Naive B cell (primary cell): ENCODE data around the gene SCRG1. TPM values are rescaled to one million over a fixed set of nuclear protein-coding genes. Genes with fewer than 3 reads are reported as not detected.

Experiments used
- ATAC-seq, 2 donors: fragments of 150-1000 bp; cut with Tn5 transposase; 2 replicates each; pipeline ENCODE4 v1.10.0; 2021; ENCODE audit warnings: low read depth in 2 of 2, mild to moderate bottlenecking in 2 of 2, moderate library complexity in 2 of 2
- DNase-seq: peaks from one replicate; pipeline ENCODE4 v3.0.0; 2022
- H3K27ac Mint-ChIP-seq, 6 donors: one replicate each; pipeline ENCODE4 v1.8.0; 2020 to 2022; ENCODE audit warnings: mild to moderate bottlenecking in 6 of 6, mixed read lengths in 6 of 6, moderate library complexity in 5 of 6, inconsistent platforms in 2 of 6
- H3K27me3 Mint-ChIP-seq, 3 donors: one replicate each; pipeline ENCODE4 v1.8.0; 2021 to 2022; ENCODE audit warnings: mixed read lengths in 3 of 3, mild to moderate bottlenecking in 1 of 3
- H3K36me3 Mint-ChIP-seq, 2 donors: one replicate each; pipeline ENCODE4 v1.8.0; 2020 to 2022; ENCODE audit warnings: mixed read lengths in 2 of 2, inconsistent platforms in 1 of 2, mild to moderate bottlenecking in 1 of 2
- H3K4me1 Mint-ChIP-seq, 3 donors: one replicate each; pipeline ENCODE4 v1.8.0; 2020 to 2022; ENCODE audit warnings: mixed read lengths in 3 of 3, inconsistent platforms in 1 of 3, mild to moderate bottlenecking in 1 of 3, moderate library complexity in 1 of 3
- H3K4me3 Mint-ChIP-seq, 8 donors: one replicate each; pipeline ENCODE4 v1.8.0; 2020 to 2022; ENCODE audit warnings: mild to moderate bottlenecking in 8 of 8, mixed read lengths in 8 of 8, moderate library complexity in 8 of 8, inconsistent platforms in 2 of 8
- H3K9me3 Mint-ChIP-seq, 7 donors: one replicate each; pipeline ENCODE4 v1.8.0; 2020 to 2022; ENCODE audit warnings: mixed read lengths in 7 of 7, mild to moderate bottlenecking in 5 of 7, inconsistent platforms in 2 of 7, moderate library complexity in 1 of 7
- polyA plus RNA-seq, 6 donors: library from polyadenylated mRNA; unstranded; fragments of 300-500 nt; fragmentation: Illumina TruSeq; gene quantifications; one replicate each; pipeline ENCODE4 v1.2.3, GENCODE V29; 2021; ENCODE audit warnings: low read depth in 6 of 6

The SCRG1 gene
- under 1 TPM in 1 of 6 donors, not detected in 5; 0.09 TPM for polyA plus RNA-seq

DNA sequence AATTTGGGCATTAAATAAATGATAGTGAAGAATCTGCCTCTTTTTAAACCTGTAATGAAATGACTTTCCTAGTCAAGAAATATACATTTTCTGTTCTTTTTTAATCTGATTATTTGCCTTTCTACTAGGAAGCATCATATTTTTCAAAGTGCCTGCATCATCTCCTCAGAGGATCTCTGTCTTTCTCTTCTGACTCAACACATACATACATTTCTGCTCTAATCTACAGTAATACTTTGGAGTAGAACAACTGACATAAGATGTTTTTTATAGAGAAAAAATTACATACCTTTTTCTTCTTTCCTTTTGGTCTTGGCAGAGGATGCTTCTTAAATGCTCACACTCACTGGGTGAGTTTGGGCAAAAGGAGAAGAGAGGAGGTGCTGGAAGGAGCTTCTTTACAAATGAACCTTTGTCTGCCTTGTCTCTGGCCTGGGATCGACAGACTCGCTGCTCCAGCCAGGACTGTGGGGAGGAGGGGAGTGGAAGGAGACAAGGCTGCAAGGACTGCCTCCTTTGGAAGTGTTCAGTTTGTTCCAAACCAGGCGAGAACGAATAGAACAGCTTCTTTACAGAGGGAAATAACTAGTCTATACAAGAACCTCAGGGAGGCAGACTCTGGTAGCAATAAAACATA is at the start of gene SCRG1:
TSS of gene SCRG1 (minus strand) at position 338 of the 637 bp plus-strand sequence. CDS start 7,702 bp downstream, outside the sequence.
- DNase-seq: no peak
- no peaks in the 10 kb centered on the region for H3K4me1 Mint-ChIP-seq
- H3K4me3 Mint-ChIP-seq: no peak within 1 kb of the TSS
- no peaks in the 10 kb centered on the region for H3K27me3 Mint-ChIP-seq
- H3K27ac Mint-ChIP-seq: no peak within 1 kb of the TSS
- H3K9me3 Mint-ChIP-seq: peaks cover 0 to 3% (median 0%) of the 10 kb centered on the region in 7 donors
- peaks cover 0 to 7% of the 10 kb centered on the region in 2 donors for H3K36me3 Mint-ChIP-seq
- ATAC-seq: no peak

DNA sequence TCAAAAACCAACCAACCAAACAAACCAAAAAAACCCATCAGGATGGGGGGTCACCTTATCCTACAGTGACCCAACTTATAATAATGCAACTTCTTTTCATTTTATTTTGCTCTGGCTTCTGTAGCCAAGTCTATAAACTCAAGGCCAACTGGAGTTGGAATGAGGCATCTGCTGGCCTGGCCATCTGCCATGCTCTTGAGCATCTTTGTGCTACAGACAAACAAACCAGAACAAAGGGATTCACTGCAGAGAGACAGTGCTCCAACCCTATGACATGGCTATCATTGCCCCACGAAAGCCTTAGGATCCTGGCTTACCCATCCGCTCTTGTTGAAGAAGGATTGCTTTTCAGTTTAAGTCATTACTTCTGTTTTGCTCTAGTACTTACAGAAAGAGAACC is 49.2 kb upstream of the SCRG1 start:
- H3K36me3 Mint-ChIP-seq: peaks cover 0 to 8% of the 10 kb centered on the region in 2 donors
- no peak for ATAC-seq
- H3K4me3 Mint-ChIP-seq: no peak overlapping the region
- no peak overlapping the region for H3K27ac Mint-ChIP-seq
- no peak for DNase-seq
- H3K27me3 Mint-ChIP-seq: peaks cover 0 to 5% (median 0%) of the 10 kb centered on the region in 3 donors
- peaks cover 0 to 4% (median 0%) of the 10 kb centered on the region in 7 donors for H3K9me3 Mint-ChIP-seq
- H3K4me1 Mint-ChIP-seq: no peaks in the 10 kb centered on the region

GRCh38 chr4:173446416-173446815 is 47.5 kb upstream of the SCRG1 start:
- ATAC-seq (peak; percentile 25 to 53), DNase-seq (no peak)
- no peak overlapping the region for H3K4me3 Mint-ChIP-seq
- H3K9me3 Mint-ChIP-seq: peaks cover 0 to 4% (median 0%) of the 10 kb centered on the region in 7 donors
- no peak overlapping the region for H3K27ac Mint-ChIP-seq
- no peaks in the 10 kb centered on the region for H3K4me1 Mint-ChIP-seq
- H3K27me3 Mint-ChIP-seq: peaks cover 0 to 5% (median 0%) of the 10 kb centered on the region in 3 donors
- H3K36me3 Mint-ChIP-seq: peaks cover 5 to 8% of the 10 kb centered on the region in 2 donors

- peaks cover 0 to 7% (median 4%) of the 10 kb centered on the region in 7 donors for H3K9me3 Mint-ChIP-seq
- no peak for DNase-seq
- no peak overlapping the region for H3K4me3 Mint-ChIP-seq
- no peaks in the 10 kb centered on the region for H3K27me3 Mint-ChIP-seq
- H3K36me3 Mint-ChIP-seq: peaks cover 5 to 8% of the 10 kb centered on the region in 2 donors
- no peak for ATAC-seq
- no peak overlapping the region for H3K27ac Mint-ChIP-seq
- no peaks in the 10 kb centered on the region for H3K4me1 Mint-ChIP-seq
Observed at GRCh38 chr4:173443121-173443520, 44.2 kb upstream of the SCRG1 start.

- no peak overlapping the region for H3K4me3 Mint-ChIP-seq
- no peaks in the 10 kb centered on the region for H3K27me3 Mint-ChIP-seq
- peaks cover 5 to 8% of the 10 kb centered on the region in 2 donors for H3K36me3 Mint-ChIP-seq
Observed at GRCh38 chr4:173442223-173442932, 43.5 kb upstream of the SCRG1 start.

GRCh38 chr4:173440888-173441287 is 42.0 kb upstream of the SCRG1 start:
- Mint-ChIP-seq H3K27ac (no peak overlapping the region), H3K27me3 (peaks cover 0 to 5% (median 0%) of the 10 kb centered on the region in 3 donors), H3K9me3 (peaks cover 0 to 7% (median 4%) of the 10 kb centered on the region in 7 donors), H3K4me3 (no peak overlapping the region), H3K36me3 (peaks cover 5 to 8% of the 10 kb centered on the region in 2 donors), H3K4me1 (no peaks in the 10 kb centered on the region)
- DNase-seq: no peak
- ATAC-seq: no peak

More at GRCh38 chr4:173442223-173442932, 43.5 kb upstream of the SCRG1 start:
- peaks cover 0 to 7% (median 4%) of the 10 kb centered on the region in 7 donors for H3K9me3 Mint-ChIP-seq
- DNase-seq (no peak), ATAC-seq (no peak)
- H3K4me1 Mint-ChIP-seq: no peaks in the 10 kb centered on the region
- H3K27ac Mint-ChIP-seq: no peak overlapping the region

DNA sequence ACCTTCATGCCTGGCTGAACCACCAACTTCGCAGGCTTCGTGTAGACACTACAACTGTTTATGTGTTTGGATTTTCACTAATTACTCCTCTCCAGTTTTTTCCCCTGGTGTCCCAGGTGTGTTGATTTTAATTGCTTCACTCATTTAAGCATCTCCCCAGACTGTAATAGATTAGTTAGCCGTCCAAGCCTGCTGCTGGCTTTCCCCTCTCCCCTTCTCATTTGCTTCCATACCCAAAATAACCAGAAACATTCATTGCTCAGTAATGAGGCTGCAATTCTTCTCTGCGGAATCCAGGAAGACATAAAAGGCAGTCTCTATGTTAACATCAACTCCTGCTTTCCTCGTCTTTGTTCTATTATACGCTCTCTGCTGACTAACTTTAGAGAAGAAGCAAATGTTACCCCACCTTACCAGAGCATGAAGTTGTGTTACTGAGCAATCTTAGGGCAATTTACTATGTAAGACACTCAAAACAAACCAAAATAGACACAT is 37.9 kb upstream of the SCRG1 start:
- Mint-ChIP-seq H3K4me1 (no peaks in the 10 kb centered on the region), H3K27me3 (peaks cover 0 to 5% (median 0%) of the 10 kb centered on the region in 3 donors), H3K9me3 (peaks cover 0 to 7% (median 4%) of the 10 kb centered on the region in 7 donors), H3K36me3 (no peaks in the 10 kb centered on the region), H3K27ac (no peak overlapping the region), H3K4me3 (no peak overlapping the region)
- no peak for ATAC-seq
- no peak for DNase-seq

GRCh38 chr4:173436149-173436579 is 37.2 kb upstream of the SCRG1 start:
- no peak overlapping the region for H3K4me3 Mint-ChIP-seq
- peaks cover under 1 to 7% (median 4%) of the 10 kb centered on the region in 7 donors for H3K9me3 Mint-ChIP-seq
- ATAC-seq (no peak), DNase-seq (no peak)
- no peaks in the 10 kb centered on the region for H3K36me3 Mint-ChIP-seq
- H3K27me3 Mint-ChIP-seq: peaks cover 0 to 5% (median 0%) of the 10 kb centered on the region in 3 donors
- no peaks in the 10 kb centered on the region for H3K4me1 Mint-ChIP-seq
- peak overlapping the region in 1 of 6 donors; percentile 22 for H3K27ac Mint-ChIP-seq

DNA sequence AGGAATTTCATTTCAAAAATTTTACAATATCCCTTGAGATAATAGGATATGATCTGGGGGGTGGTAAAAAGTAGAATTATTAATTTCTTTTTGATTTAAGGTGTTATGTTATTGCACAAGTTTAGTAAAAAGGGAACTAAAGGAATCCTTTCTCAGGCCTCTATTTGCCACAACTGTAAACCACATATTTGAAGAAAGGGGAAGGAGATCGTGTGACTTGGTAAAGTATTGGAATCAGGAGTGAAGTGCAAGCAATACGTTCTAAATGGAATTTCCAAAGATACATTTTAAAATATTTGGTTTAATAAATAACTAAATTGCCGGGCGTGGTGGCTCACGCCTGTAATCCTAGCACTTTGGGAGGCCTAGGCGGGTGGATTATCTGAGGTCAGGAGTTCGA is 35.3 kb upstream of the SCRG1 start:
- Mint-ChIP-seq H3K4me3 (no peak overlapping the region), H3K27ac (no peak overlapping the region)
- DNase-seq: no peak

GRCh38 chr4:173433447-173433846 is 34.5 kb upstream of the SCRG1 start:
- ATAC-seq (no peak), DNase-seq (no peak)
- no peaks in the 10 kb centered on the region for H3K36me3 Mint-ChIP-seq
- H3K9me3 Mint-ChIP-seq: peaks cover 0 to 5% (median 2%) of the 10 kb centered on the region in 7 donors
- no peaks in the 10 kb centered on the region for H3K4me1 Mint-ChIP-seq
- no peak overlapping the region for H3K4me3 Mint-ChIP-seq
- peak overlapping the region in 1 of 6 donors; percentile 14 for H3K27ac Mint-ChIP-seq
- H3K27me3 Mint-ChIP-seq: peaks cover 0 to 5% (median 0%) of the 10 kb centered on the region in 3 donors

More for the DNA sequence above, 35.3 kb upstream of the SCRG1 start:
- ATAC-seq: no peak
- peaks cover 4 to 9% (median 5%) of the 10 kb centered on the region in 7 donors for H3K9me3 Mint-ChIP-seq
- no peaks in the 10 kb centered on the region for H3K4me1 Mint-ChIP-seq
- H3K27me3 Mint-ChIP-seq: peaks cover 0 to 5% (median 0%) of the 10 kb centered on the region in 3 donors
- H3K36me3 Mint-ChIP-seq: no peaks in the 10 kb centered on the region

- H3K27me3 Mint-ChIP-seq: peaks cover 0 to 5% (median 0%) of the 10 kb centered on the region in 3 donors
- ATAC-seq: no peak
- no peak overlapping the region for H3K4me3 Mint-ChIP-seq
- H3K27ac Mint-ChIP-seq: no peak overlapping the region
- no peaks in the 10 kb centered on the region for H3K4me1 Mint-ChIP-seq
- H3K9me3 Mint-ChIP-seq: peaks cover 0 to 5% (median 2%) of the 10 kb centered on the region in 7 donors
- no peaks in the 10 kb centered on the region for H3K36me3 Mint-ChIP-seq
- DNase-seq: no peak
Observed at GRCh38 chr4:173432430-173432829, 33.5 kb upstream of the SCRG1 start.

DNA sequence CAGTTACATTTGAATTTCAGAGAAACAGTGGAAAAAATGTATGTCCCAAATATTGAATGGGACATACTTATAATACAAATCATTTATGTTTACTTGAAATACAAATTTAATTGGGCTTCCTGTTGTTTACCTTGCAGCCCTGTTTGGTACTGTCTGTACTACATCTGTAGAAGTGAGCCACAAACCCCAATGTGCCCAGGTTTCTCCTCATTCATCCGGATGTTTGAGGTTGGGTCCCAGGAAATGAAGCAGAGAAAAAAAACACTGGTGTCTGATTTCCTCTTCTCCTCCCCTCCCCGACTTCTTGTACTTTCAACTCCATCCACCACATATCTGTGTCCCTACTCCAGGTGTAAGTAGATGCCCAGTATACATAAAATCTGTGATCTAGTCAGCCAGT is 27.1 kb upstream of the SCRG1 start:
- DNase-seq (no peak), ATAC-seq (no peak)
- Mint-ChIP-seq H3K4me1 (no peaks in the 10 kb centered on the region), H3K4me3 (no peak overlapping the region), H3K27ac (no peak overlapping the region), H3K36me3 (no peaks in the 10 kb centered on the region), H3K27me3 (peaks cover 0 to 3% (median 0%) of the 10 kb centered on the region in 3 donors), H3K9me3 (peaks cover 0 to 5% (median 2%) of the 10 kb centered on the region in 7 donors)

GRCh38 chr4:173424899-173425805 is 26.2 kb upstream of the SCRG1 start:
- no peak overlapping the region for H3K27ac Mint-ChIP-seq
- no peak for ATAC-seq

More at GRCh38 chr4:173424899-173425805, 26.2 kb upstream of the SCRG1 start:
- no peak for DNase-seq
- no peaks in the 10 kb centered on the region for H3K36me3 Mint-ChIP-seq
- H3K4me3 Mint-ChIP-seq: no peak overlapping the region
- peaks cover 0 to 3% (median 0%) of the 10 kb centered on the region in 3 donors for H3K27me3 Mint-ChIP-seq
- peaks cover 0 to 2% (median 0%) of the 10 kb centered on the region in 7 donors for H3K9me3 Mint-ChIP-seq
- H3K4me1 Mint-ChIP-seq: no peaks in the 10 kb centered on the region
